ENCODE results near the gene RMND5B. TPM values are rescaled to one million over a fixed set of nuclear protein-coding genes. Genes with fewer than 3 reads are reported as not detected.
"Not testable (repeated sequence)": the region's sequence is repeated elsewhere in the genome, so short reads cannot be mapped to it uniquely, and the experiment has no call there.

Gene RMND5B
- total RNA-seq, 1 experiment from 2014 or later: 48.4 TPM

GRCh38 chr5:178129296-178129695 lies 1.5 kb upstream of the RMND5B start:
- no peaks in the 10 kb centered on the region for H3K9me3 ChIP-seq

GRCh38 chr5:178130234-178130575 lies 609 bp upstream of the RMND5B start:
- not testable (repeated sequence) for H3K9me3 Mint-ChIP-seq (ENCODE audit: unreplicated experiment); H3K27me3 Mint-ChIP-seq (ENCODE audit: insufficient read depth, unreplicated experiment); H3K4me1 ChIP-seq; H3K27me3 ChIP-seq (replicated peaks; ENCODE audit: control insufficient read depth, insufficient read depth, low read length); H3K4me1 Mint-ChIP-seq (ENCODE audit: low read depth, unreplicated experiment); DNase-seq; H3K36me3 ChIP-seq (ENCODE audit: control insufficient read depth, insufficient read depth, low read length); H3K9me3 ChIP-seq
- peak overlapping the region; percentile 75 for H3K4me3 Mint-ChIP-seq (ENCODE audit: unreplicated experiment)
- CTCF ChIA-PET: interaction anchor here (0.6 kb wide), 1 partner anchor 1583 kb away, joined by 3 read pairs; no protein-coding TSS in a partner anchor
- peak overlapping the region; percentile 94 for H3K4me3 ChIP-seq (ENCODE audit: low read depth, low read length)
- H3K36me3 Mint-ChIP-seq (ENCODE audit: insufficient read depth, unreplicated experiment): peaks cover 18% of the 10 kb centered on the region
- intact Hi-C loops (cut with micrococcal nuclease; ENCODE audit: unreplicated experiment): loop anchor here (1.0 to 2.0 kb wide), 2 partner anchors 17 kb away; partner anchors contain the start of gene N4BP3
- H3K27ac Mint-ChIP-seq (ENCODE audit: unreplicated experiment): peak overlapping the region; percentile 72
- POLR2A ChIA-PET: interaction anchor here (0.6 kb wide), 1 partner anchor 22 kb away, joined by 6 read pairs; no protein-coding TSS in a partner anchor
- TSS peak; percentile 86 for BruUV-seq (replicated peaks)

More at GRCh38 chr5:178129296-178129695, 1.5 kb upstream of the RMND5B start:
- Mint-ChIP-seq H3K4me3 (ENCODE audit: unreplicated experiment) (no peak overlapping the region), H3K4me1 (ENCODE audit: low read depth, unreplicated experiment) (peaks cover 8% of the 10 kb centered on the region), H3K9me3 (ENCODE audit: unreplicated experiment) (no peaks in the 10 kb centered on the region), H3K27ac (ENCODE audit: unreplicated experiment) (no peak overlapping the region), H3K27me3 (ENCODE audit: insufficient read depth, unreplicated experiment) (no peaks in the 10 kb centered on the region), H3K36me3 (ENCODE audit: insufficient read depth, unreplicated experiment) (peaks cover 24% of the 10 kb centered on the region)
- Histone ChIP-seq H3K36me3 (ENCODE audit: control insufficient read depth, insufficient read depth, low read length) (no peaks in the 10 kb centered on the region), H3K4me3 (ENCODE audit: low read depth, low read length) (no peak overlapping the region), H3K4me1 (peaks cover 12% of the 10 kb centered on the region), H3K27me3 (replicated peaks; ENCODE audit: control insufficient read depth, insufficient read depth, low read length) (no peaks in the 10 kb centered on the region)
- no peak for TF ChIP-seq CTCF (IDR thresholded peaks at IDR 0.05; ENCODE audit: insufficient read depth in 1 of 2, low read depth in 1 of 2, low read length in 1 of 2, severe bottlenecking in 1 of 2, unreplicated experiment in 1 of 2)
- CTCF ChIA-PET: interaction anchor here (0.6 kb wide), 1 partner anchor 32 kb away, joined by 4 read pairs; no protein-coding TSS in a partner anchor
- BruUV-seq (replicated peaks): no TSS peak
- no peak for DNase-seq
- intact Hi-C loops (cut with micrococcal nuclease; ENCODE audit: unreplicated experiment): no loop called here
- POLR2A ChIA-PET: no interaction called here

DNA sequence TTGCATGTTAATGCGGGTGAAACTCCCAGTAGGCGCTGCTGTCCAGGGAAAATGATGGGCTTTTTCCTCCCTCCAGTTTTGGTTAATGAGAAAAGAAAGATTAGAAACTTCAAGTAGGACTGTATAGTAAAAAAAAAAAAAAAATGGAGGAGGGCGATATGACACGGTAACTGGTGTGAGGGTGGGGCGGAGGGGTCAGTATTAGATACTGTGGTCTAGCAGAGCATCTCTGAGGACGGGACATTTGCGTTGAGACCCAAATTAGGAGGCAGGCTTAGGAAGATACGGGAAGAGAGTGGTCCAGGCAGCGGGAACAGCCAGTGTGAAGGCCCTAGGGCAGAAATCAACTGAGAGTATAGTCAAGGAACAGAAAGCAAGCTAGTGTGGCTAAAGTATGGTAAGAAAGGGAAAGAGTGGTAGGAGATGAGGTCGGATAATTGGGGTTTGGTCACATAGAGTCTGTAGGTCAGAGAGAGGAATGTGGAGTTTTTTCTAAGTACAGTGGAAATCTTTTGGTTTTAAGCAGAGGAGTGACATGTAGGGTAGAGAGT lies 707 bp downstream of the RMND5B start:
- Mint-ChIP-seq H3K4me1 (ENCODE audit: low read depth, unreplicated experiment) (peaks cover 8% of the 10 kb centered on the region), H3K27me3 (ENCODE audit: insufficient read depth, unreplicated experiment) (no peaks in the 10 kb centered on the region), H3K27ac (ENCODE audit: unreplicated experiment) (peak overlapping the region; percentile 72), H3K36me3 (ENCODE audit: insufficient read depth, unreplicated experiment) (peaks cover 22% of the 10 kb centered on the region), H3K9me3 (ENCODE audit: unreplicated experiment) (no peaks in the 10 kb centered on the region), H3K4me3 (ENCODE audit: unreplicated experiment) (peak overlapping the region; percentile 75)
- no peak for DNase-seq
- CTCF ChIA-PET: interaction anchor here (0.7 kb wide), 1 partner anchor 56 kb away, joined by 10 read pairs; no protein-coding TSS in a partner anchor
- Histone ChIP-seq H3K4me1 (peaks cover 6% of the 10 kb centered on the region; the same call in 1 of the 2 replicates), H3K27me3 (replicated peaks; ENCODE audit: control insufficient read depth, insufficient read depth, low read length) (no peaks in the 10 kb centered on the region), H3K36me3 (ENCODE audit: control insufficient read depth, insufficient read depth, low read length) (0 out of 2 replicates have a peak, but pooled peaks cover 2% of the 10 kb centered on the region), H3K9me3 (no peaks in the 10 kb centered on the region), H3K4me3 (ENCODE audit: low read depth, low read length) (peak overlapping the region; percentile 94)
- no peak for TF ChIP-seq CTCF (IDR thresholded peaks at IDR 0.05; ENCODE audit: insufficient read depth in 1 of 2, low read depth in 1 of 2, low read length in 1 of 2, severe bottlenecking in 1 of 2, unreplicated experiment in 1 of 2)
- intact Hi-C loops (cut with micrococcal nuclease; ENCODE audit: unreplicated experiment): loop anchor here (2.0 kb wide), 1 partner anchor 15 kb away; no protein-coding TSS in a partner anchor
- POLR2A ChIA-PET: no interaction called here
- BruUV-seq (replicated peaks): TSS peak; percentile 58

Data from Caco-2 (cell line).